Activated gamma-delta T cell (primary cell): Measurements from ENCODE around the gene ZBED6.
"Not testable (repeated sequence)": the region's sequence is repeated elsewhere in the genome, so short reads cannot be mapped to it uniquely, and the experiment has no call there.

Experiments
- DNase-seq: peaks from one replicate; lab custom pipeline; 2025; lab: John Stamatoyannopoulos, UW
- total RNA-seq, 2 donors: gene quantifications; one replicate each; lab custom pipeline; 2026; lab: John Stamatoyannopoulos, UW

ZBED6 gene, protein sequence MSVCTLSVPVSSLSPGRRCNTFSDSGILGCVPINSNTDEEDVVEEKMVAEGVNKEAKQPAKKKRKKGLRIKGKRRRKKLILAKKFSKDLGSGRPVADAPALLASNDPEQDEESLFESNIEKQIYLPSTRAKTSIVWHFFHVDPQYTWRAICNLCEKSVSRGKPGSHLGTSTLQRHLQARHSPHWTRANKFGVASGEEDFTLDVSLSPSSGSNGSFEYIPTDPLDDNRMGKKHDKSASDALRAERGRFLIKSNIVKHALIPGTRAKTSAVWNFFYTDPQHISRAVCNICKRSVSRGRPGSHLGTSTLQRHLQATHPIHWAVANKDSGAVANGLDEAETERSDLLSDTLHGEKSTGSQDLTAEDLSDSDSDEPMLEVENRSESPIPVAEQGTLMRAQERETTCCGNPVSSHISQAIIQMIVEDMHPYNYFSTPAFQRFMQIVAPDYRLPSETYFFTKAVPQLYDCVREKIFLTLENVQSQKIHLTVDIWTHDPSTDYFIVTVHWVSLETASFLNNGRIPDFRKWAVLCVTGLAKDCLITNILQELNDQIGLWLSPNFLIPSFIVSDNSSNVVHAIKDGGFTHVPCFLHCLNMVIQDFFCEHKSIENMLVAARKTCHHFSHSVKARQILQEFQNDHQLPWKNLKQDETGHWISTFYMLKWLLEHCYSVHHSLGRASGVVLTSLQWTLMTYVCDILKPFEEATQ (N-terminal part only)
- total RNA-seq, result 0.96 to 1.0 reads per million in 2 donors

DNA sequence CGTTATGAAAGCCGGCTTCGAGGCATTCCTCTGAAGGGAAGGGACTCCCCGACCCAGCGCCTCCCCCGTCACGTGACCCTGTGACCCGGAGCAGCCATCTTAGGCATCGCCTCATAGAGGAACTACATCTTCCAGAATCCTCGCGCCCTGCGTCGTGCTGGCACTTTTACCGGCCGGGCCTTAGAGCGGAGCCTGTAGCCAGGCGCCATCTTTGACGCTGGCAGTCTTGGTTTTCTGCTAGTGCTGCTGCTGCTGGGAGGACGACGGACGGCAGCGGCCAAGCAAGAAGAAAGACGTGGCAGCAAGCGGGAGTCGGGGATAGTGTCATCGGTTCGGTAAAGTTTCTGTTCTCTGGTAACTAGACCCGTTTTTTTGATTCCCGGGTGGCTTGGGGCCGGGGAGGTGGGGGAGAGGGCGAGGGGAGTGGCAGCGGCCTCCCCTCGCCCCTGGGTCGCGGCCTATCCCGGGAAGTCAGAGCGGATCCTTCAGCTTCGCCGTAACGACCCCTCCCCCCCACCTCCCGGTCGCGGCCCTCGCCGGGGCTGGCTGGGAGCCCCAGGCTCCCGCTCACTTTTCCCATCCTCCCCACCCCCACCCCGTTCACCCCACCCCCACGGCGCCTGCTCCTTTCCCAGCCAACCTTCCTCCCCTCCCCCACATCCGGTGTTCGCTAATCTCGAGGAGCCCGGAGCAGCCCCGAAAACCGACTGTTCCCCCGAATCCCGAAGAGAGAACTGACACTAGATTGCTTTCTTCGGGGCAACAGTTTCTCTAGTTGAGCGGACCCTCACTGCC lies at the start of gene ZBED6, which contains the start of gene ZC3H11A:
Gene ZBED6, plus strand, starts transcription at position 183 of the 795 bp plus-strand sequence. CDS start 1,900 bp downstream, outside the sequence.
Gene ZC3H11A, plus strand, starts transcription at position 183 of the 795 bp plus-strand sequence. CDS start 21,448 bp downstream, outside the sequence.
- DNase-seq, result peak; percentile 91

DNA sequence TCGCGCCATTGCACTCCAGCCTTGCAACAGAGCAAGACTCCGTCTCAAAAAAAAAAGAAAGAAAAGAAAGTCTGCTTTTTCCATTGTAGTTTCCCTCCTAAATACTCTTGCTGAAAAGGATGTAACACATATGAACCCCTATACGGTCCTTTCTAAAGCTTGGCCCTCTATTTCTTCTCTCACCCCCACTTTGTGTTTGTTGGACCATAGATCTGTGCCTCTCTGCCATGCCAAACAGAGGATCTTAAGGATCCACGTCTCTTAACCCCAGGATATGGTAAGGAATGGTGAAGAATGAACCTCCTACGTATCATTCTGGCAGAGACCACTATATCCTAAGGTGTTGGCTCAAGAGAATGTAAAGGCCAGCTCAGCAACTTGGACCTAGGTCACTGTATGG lies 49.1 kb upstream of the ZBED6 start:
- no peak for DNase-seq

GRCh38 chr1:203751051-203751450 lies 44.4 kb upstream of the ZBED6 start:
- no peak for DNase-seq

GRCh38 chr1:203751618-203752361 lies 43.6 kb upstream of the ZBED6 start:
- DNase-seq, result not testable (repeated sequence)

GRCh38 chr1:203754455-203754864 lies 41.0 kb upstream of the ZBED6 start:
- no peak for DNase-seq

- no peak for DNase-seq
Measured at GRCh38 chr1:203756036-203756435, 39.4 kb upstream of the ZBED6 start.

GRCh38 chr1:203758749-203759148 lies 36.7 kb upstream of the ZBED6 start:
- not testable (repeated sequence) for DNase-seq

DNA sequence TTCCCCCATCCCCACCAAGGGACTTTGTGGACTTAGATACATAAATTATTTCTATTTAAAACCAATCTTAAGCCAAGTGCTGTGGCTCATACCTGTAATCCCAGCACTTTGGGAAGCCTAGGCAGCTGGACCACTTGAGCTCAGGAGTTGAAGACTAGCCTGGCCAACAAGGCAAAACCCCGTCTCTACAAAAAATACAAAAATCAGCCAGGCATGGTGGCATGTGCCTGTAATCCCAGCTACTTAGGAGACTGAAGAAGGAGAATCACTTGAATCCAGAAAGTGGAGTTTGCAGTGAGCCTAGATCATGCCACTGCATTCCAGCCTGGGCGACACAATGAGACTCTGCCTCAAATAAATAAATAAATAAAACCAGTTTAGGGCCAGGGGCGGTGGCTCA lies 34.9 kb upstream of the ZBED6 start:
- no peak for DNase-seq

GRCh38 chr1:203761958-203762357 lies 33.5 kb upstream of the ZBED6 start:
- not testable (repeated sequence) for DNase-seq

GRCh38 chr1:203763505-203763904 lies 31.9 kb upstream of the ZBED6 start:
- no peak for DNase-seq

GRCh38 chr1:203764105-203765028 lies 31.1 kb upstream of the ZBED6 start:
- no peak for DNase-seq

DNA sequence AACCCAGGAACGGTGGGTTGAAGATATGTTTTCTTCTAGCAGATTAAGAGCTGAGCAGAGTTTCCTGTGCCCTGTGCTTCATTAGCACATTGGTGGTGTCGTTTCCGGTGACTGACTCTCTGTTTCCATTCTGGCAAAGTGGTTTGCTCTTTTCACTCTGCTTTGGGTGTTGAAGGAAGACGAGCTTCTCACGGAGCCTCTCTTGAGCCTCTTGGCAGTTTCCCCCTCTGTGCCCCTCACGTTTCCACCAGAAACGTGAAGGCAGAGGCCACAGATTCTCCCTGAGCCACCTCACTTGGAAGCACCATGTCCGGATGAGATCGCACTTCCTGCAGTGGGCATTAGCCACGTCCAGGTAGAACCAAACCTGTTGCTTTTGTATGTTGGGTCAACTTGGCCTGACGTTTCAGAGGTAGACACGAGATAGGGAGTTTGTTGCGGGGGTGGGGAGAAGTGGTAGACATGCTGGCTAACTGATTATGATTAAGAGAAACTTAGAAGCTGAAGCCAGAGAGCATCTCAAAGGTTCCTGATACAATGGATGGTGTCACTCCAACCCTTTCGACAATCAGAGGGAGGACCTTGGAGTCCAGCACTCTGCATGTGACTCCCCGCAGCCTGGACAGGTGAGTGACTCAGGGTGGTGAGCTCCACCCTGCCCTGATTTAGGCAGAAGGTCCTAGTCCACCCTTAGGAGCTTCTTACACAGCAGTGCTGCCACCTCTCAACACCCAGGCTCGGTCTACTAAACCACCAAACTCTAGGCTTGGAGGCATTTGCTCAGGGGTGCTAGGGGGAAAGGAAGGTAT lies 30.2 kb upstream of the ZBED6 start, which contains the start of gene LAX1:
Gene LAX1, plus strand, starts transcription at position 155 of the 809 bp plus-strand sequence. Its CDS starts 383 bp downstream, at position 538.
- no peak for DNase-seq

- DNase-seq, result no peak
Measured at GRCh38 chr1:203768256-203768655, 27.2 kb upstream of the ZBED6 start.

GRCh38 chr1:203769505-203770343 lies 25.7 kb upstream of the ZBED6 start:
- no peak for DNase-seq

DNA sequence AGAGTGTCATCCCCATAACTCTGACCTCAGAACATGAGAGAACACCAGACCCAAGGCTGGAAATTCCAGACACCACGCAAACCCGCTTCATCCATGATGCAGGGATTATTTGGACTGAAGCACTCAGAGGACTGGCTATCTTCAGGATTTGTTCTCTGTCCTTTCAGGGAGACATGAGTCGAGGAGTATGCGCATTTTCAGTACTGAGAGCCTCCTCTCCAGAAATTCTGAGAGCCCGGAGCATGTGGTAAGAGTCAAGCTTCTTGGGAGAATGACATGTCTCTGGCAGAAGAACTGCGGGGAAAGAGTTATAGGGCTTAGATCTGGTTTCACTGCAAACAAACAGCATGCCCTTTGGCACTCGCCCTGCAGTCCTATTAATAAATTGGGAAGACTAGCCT lies 23.5 kb upstream of the ZBED6 start:
- DNase-seq, result no peak

DNA sequence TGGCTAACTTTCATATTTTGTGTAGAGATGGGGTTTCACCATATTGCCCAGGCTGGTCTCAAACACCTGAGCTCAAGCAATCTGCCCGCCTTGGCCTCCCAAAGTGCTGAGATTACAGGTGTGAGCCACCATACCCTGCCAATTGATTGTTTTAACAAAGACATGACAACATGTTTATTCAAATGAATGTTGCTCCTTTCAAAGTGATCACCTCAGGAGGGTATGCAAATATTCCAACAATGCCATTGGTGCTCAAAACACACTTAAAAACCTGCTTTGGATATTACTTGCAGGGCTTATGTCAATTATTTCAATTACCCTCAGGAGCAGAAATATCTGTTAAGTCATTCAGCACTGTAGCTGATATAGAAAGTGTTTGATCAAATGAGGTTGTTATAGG lies 22.6 kb upstream of the ZBED6 start:
- DNase-seq, result no peak

GRCh38 chr1:203776636-203777035 lies 18.8 kb upstream of the ZBED6 start:
- DNase-seq, result no peak

- no peak for DNase-seq
Measured at GRCh38 chr1:203777596-203777995, 17.8 kb upstream of the ZBED6 start.
